ENCODE measurements around the gene ATP2A1.

The ATP2A1 gene

DNA sequence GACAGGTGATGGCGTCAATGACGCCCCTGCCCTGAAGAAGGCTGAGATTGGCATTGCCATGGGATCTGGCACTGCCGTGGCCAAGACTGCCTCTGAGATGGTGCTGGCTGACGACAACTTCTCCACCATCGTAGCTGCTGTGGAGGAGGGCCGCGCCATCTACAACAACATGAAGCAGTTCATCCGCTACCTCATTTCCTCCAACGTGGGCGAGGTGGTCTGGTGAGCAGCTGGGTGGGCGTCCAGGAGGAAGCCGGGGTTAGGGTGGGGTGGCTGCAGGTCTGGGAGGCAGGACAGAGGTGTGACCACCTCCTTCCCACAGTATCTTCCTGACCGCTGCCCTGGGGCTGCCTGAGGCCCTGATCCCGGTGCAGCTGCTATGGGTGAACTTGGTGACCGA, 23.6 kb downstream of the ATP2A1 start:
- H3K9ac ChIP-seq (ENCODE audit: low read depth, low read length, poor library complexity, severe bottlenecking), result no peak overlapping the region
- H2AFZ ChIP-seq (ENCODE audit: low read length), result no peak overlapping the region
- H3K4me3 ChIP-seq (ENCODE audit: low read length, poor library complexity, severe bottlenecking), result no peak overlapping the region
- H4K20me1 ChIP-seq (ENCODE audit: insufficient read depth, low read length, poor library complexity, severe bottlenecking), result no peaks in the 10 kb centered on the region
- H3K79me2 ChIP-seq (ENCODE audit: insufficient read depth, low read length), result no peaks in the 10 kb centered on the region
- H3K27me3 ChIP-seq (ENCODE audit: insufficient read depth, low read length, poor library complexity, severe bottlenecking), result no peaks in the 10 kb centered on the region
- no peaks in the 10 kb centered on the region for H3K9me2 ChIP-seq (replicated peaks; ENCODE audit: low read depth, low read length)
- no peaks in the 10 kb centered on the region for H3K36me3 ChIP-seq (ENCODE audit: insufficient read depth, low read length)
- H3K9me3 ChIP-seq (ENCODE audit: insufficient read depth, low read depth, low read length), result no peaks in the 10 kb centered on the region
- TF ChIP-seq EZH2phosphoT487 (IDR thresholded peaks at IDR 0.05; ENCODE audit: borderline replicate concordance), result no peak
- TF ChIP-seq, protein P1, sequence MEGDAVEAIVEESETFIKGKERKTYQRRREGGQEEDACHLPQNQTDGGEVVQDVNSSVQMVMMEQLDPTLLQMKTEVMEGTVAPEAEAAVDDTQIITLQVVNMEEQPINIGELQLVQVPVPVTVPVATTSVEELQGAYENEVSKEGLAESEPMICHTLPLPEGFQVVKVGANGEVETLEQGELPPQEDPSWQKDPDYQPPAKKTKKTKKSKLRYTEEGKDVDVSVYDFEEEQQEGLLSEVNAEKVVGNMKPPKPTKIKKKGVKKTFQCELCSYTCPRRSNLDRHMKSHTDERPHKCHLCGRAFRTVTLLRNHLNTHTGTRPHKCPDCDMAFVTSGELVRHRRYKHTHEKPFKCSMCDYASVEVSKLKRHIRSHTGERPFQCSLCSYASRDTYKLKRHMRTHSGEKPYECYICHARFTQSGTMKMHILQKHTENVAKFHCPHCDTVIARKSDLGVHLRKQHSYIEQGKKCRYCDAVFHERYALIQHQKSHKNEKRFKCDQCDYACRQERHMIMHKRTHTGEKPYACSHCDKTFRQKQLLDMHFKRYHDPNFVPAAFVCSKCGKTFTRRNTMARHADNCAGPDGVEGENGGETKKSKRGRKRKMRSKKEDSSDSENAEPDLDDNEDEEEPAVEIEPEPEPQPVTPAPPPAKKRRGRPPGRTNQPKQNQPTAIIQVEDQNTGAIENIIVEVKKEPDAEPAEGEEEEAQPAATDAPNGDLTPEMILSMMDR (conservative IDR thresholded peaks at IDR 0.05; ENCODE audit: low read length), result no peak
- no peaks in the 10 kb centered on the region for H3F3A ChIP-seq (ENCODE audit: low read depth)
- no peak overlapping the region for H3K4me2 ChIP-seq (ENCODE audit: low read depth, low read length, poor library complexity, severe bottlenecking)
- no peaks in the 10 kb centered on the region for H3K4me1 ChIP-seq (ENCODE audit: insufficient read depth, low read length, poor library complexity, severe bottlenecking)

DNA sequence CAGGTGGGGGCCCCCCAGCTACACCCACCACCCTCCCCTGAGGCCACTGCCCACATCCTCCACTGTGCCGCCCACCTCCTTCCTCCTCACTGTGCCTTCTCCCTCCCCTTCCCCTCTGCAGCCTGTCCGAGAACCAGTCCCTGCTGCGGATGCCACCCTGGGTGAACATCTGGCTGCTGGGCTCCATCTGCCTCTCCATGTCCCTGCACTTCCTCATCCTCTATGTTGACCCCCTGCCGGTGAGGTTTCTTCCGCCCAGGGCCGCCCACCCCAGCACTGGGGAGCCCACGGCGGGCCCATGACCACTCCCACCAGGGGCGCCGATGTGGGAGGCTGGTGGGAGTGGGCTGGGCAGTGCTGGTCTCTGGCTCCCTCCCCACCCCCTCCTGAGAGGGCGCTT, 24.6 kb downstream of the ATP2A1 start:
- Histone ChIP-seq H2AFZ (ENCODE audit: low read length) (no peak overlapping the region), H3K36me3 (ENCODE audit: insufficient read depth, low read length) (no peaks in the 10 kb centered on the region), H3K4me3 (ENCODE audit: low read length, poor library complexity, severe bottlenecking) (no peak overlapping the region), H4K20me1 (ENCODE audit: insufficient read depth, low read length, poor library complexity, severe bottlenecking) (no peaks in the 10 kb centered on the region), H3K9ac (ENCODE audit: low read depth, low read length, poor library complexity, severe bottlenecking) (no peak overlapping the region), H3K9me2 (replicated peaks; ENCODE audit: low read depth, low read length) (no peaks in the 10 kb centered on the region), H3K27me3 (ENCODE audit: insufficient read depth, low read length, poor library complexity, severe bottlenecking) (no peaks in the 10 kb centered on the region), H3K4me2 (ENCODE audit: low read depth, low read length, poor library complexity, severe bottlenecking) (no peak overlapping the region), H3K4me1 (ENCODE audit: insufficient read depth, low read length, poor library complexity, severe bottlenecking) (no peaks in the 10 kb centered on the region), H3F3A (ENCODE audit: low read depth) (no peaks in the 10 kb centered on the region), H3K79me2 (ENCODE audit: insufficient read depth, low read length) (no peaks in the 10 kb centered on the region), H3K9me3 (ENCODE audit: insufficient read depth, low read depth, low read length) (no peaks in the 10 kb centered on the region)
- TF ChIP-seq, protein P1 (conservative IDR thresholded peaks at IDR 0.05; ENCODE audit: low read length), result no peak
- TF ChIP-seq EZH2phosphoT487 (IDR thresholded peaks at IDR 0.05; ENCODE audit: borderline replicate concordance), result no peak

DNA sequence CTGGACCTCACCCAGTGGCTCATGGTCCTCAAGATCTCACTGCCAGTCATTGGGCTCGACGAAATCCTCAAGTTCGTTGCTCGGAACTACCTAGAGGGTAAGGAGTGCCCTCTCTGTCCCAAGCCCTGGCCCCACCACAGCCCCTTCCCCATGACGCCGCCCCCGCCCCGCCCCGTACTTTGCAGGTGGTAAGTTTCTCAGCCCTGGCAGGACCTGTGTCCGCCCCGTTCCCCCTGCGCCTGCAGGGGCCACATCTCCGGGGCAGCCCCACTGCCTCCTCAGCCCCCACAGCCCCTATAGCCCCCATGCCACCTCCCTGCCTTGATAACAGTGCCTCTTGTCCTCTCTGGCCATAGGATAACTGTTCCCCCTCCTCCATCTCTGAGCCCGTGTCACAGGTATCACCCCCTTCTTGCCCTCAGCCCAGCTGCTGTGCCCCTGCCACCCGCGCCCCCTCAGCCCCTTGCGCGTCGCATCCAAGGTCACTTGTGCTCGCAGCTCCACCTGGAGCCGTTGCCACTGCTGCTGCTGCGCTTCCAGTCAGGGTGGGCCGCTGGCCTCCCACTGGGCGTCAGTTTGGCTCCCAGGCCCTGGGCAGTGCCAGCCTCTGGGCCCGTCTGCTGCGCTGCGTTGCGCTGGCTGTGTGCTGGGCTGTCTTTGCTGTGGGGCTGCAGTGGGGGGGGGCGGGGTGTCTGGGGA, 25.2 kb downstream of the ATP2A1 start:
- H3K9ac ChIP-seq (ENCODE audit: low read depth, low read length, poor library complexity, severe bottlenecking), result no peak overlapping the region
- H3K9me2 ChIP-seq (replicated peaks; ENCODE audit: low read depth, low read length), result no peaks in the 10 kb centered on the region
- H3K4me2 ChIP-seq (ENCODE audit: low read depth, low read length, poor library complexity, severe bottlenecking), result no peak overlapping the region
- no peaks in the 10 kb centered on the region for H3F3A ChIP-seq (ENCODE audit: low read depth)
- no peak overlapping the region for H2AFZ ChIP-seq (ENCODE audit: low read length)
- no peaks in the 10 kb centered on the region for H3K9me3 ChIP-seq (ENCODE audit: insufficient read depth, low read depth, low read length)
- H3K36me3 ChIP-seq (ENCODE audit: insufficient read depth, low read length), result peaks cover 4% of the 10 kb centered on the region; the same call in 1 of the 2 replicates
- H3K79me2 ChIP-seq (ENCODE audit: insufficient read depth, low read length), result no peaks in the 10 kb centered on the region
- no peak overlapping the region for H3K4me3 ChIP-seq (ENCODE audit: low read length, poor library complexity, severe bottlenecking)
- no peaks in the 10 kb centered on the region for H4K20me1 ChIP-seq (ENCODE audit: insufficient read depth, low read length, poor library complexity, severe bottlenecking)
- no peaks in the 10 kb centered on the region for H3K27me3 ChIP-seq (ENCODE audit: insufficient read depth, low read length, poor library complexity, severe bottlenecking)
- H3K4me1 ChIP-seq (ENCODE audit: insufficient read depth, low read length, poor library complexity, severe bottlenecking), result no peaks in the 10 kb centered on the region
- TF ChIP-seq EZH2phosphoT487 (IDR thresholded peaks at IDR 0.05; ENCODE audit: borderline replicate concordance), result no peak
- TF ChIP-seq, protein P1 (conservative IDR thresholded peaks at IDR 0.05; ENCODE audit: low read length), result no peak

Measured in Loucy (cell line).